Esophagus (tissue), 2 donors: ENCODE results near the gene TUBD1. TPM values are rescaled to one million over a fixed set of nuclear protein-coding genes. Genes with fewer than 3 reads are reported as not detected.
A peak's percentile ranks its signal among the peaks of the same experiment; 100 is the strongest.
"Not testable (repeated sequence)": the region's sequence is repeated elsewhere in the genome, so short reads cannot be mapped to it uniquely, and the experiment has no call there.

Experiments
- H3K27ac ChIP-seq, 2 donors: one replicate each; pipeline ENCODE4 v1.5.1; 2013; ENCODE audit warnings: low read depth in 2 of 2, mild to moderate bottlenecking in 2 of 2, inconsistent platforms in 1 of 2, low read length in 1 of 2, moderate library complexity in 1 of 2
- H3K27me3 ChIP-seq, 2 donors: one replicate each; pipeline ENCODE4 v1.6.1; 2013; ENCODE audit warnings: low read length in 2 of 2, control low read depth in 1 of 2, mild to moderate bottlenecking in 1 of 2; ENCODE audit not compliant: insufficient read depth in 2 of 2, control insufficient read depth in 1 of 2
- H3K36me3 ChIP-seq, 2 donors: one replicate each; pipeline ENCODE4 v1.6.1; 2013; ENCODE audit warnings: low read length in 1 of 2; ENCODE audit not compliant: control insufficient read depth in 2 of 2, insufficient read depth in 2 of 2
- H3K4me1 ChIP-seq, 2 donors: one replicate each; pipeline ENCODE4 v1.6.1; 2013; ENCODE audit warnings: low read length in 1 of 2; ENCODE audit not compliant: control insufficient read depth in 2 of 2, insufficient read depth in 2 of 2
- H3K4me3 ChIP-seq, 2 donors: one replicate each; pipeline ENCODE4 v1.5.1; 2013; ENCODE audit warnings: low read length in 2 of 2, mild to moderate bottlenecking in 2 of 2, low read depth in 1 of 2, moderate library complexity in 1 of 2
- H3K9me3 ChIP-seq, 2 donors: one replicate each; pipeline ENCODE4 v1.6.1; 2013; ENCODE audit warnings: mild to moderate bottlenecking in 2 of 2, low read depth in 1 of 2, low read length in 1 of 2, moderate library complexity in 1 of 2; ENCODE audit not compliant: control insufficient read depth in 2 of 2, insufficient read depth in 1 of 2
- WGBS, 2 donors: extraction: QIAGEN DNeasy Blood & Tissue Kit; methylation state at CpG; one replicate each; pipeline ENCODE4 v1.1.7; 2013; 5-methylcytosine and 5-hydroxymethylcytosine counted together
- polyA plus RNA-seq, 2 donors: library from polyadenylated mRNA; stranded (reverse); fragments of 200-250 nt; gene quantifications; one replicate each; pipeline ENCODE4 v1.2.3, GENCODE V29; 2013
- donor health status: healthy with polysubstance abuse.
- donor health status: Bipolar disorder and iron deficiency.

TUBD1 gene
- polyA plus RNA-seq, 2 donors: 7.1 to 8.4 TPM

- 37 to 40% methylated on average over 7 of the region's 7 CpGs for WGBS, 2 donors
- H3K27ac ChIP-seq: peak overlapping the region; percentile 71 to 74
- not testable (repeated sequence) for H3K4me3 ChIP-seq, H3K4me1 ChIP-seq, H3K36me3 ChIP-seq, H3K9me3 ChIP-seq, H3K27me3 ChIP-seq
Measured at GRCh38 chr17:59828819-59829216, 63.9 kb downstream of the TUBD1 start.

GRCh38 chr17:59828478-59828760, 64.3 kb downstream of the TUBD1 start:
- Histone ChIP-seq H3K9me3 (no peaks in the 10 kb centered on the region), H3K4me1 (no peaks in the 10 kb centered on the region), H3K27ac (peak overlapping the region; percentile 71 to 74), H3K4me3 (no peak overlapping the region), H3K27me3 (no peaks in the 10 kb centered on the region), H3K36me3 (no peaks in the 10 kb centered on the region)
- 53 to 57% methylated on average over 2 of the region's 2 CpGs for WGBS, 2 donors

- H3K27me3 ChIP-seq: no peaks in the 10 kb centered on the region
- peak overlapping the region; percentile 40 to 71 for H3K27ac ChIP-seq
- H3K4me1 ChIP-seq: no peaks in the 10 kb centered on the region
- H3K36me3 ChIP-seq: no peaks in the 10 kb centered on the region
- WGBS, 2 donors: 72 to 80% methylated on average over 5 of the region's 5 CpGs
- no peaks in the 10 kb centered on the region for H3K9me3 ChIP-seq
- H3K4me3 ChIP-seq: no peak overlapping the region
Measured at GRCh38 chr17:59827721-59828477, 64.8 kb downstream of the TUBD1 start.

- Histone ChIP-seq H3K9me3 (no peaks in the 10 kb centered on the region), H3K27ac (no peak overlapping the region), H3K4me3 (no peak overlapping the region), H3K4me1 (no peaks in the 10 kb centered on the region), H3K36me3 (no peaks in the 10 kb centered on the region), H3K27me3 (no peaks in the 10 kb centered on the region)
- 90 to 92% methylated on average over 4 of the region's 4 CpGs for WGBS, 2 donors
Measured at GRCh38 chr17:59826706-59827453, 65.9 kb downstream of the TUBD1 start.

GRCh38 chr17:59825533-59826322, 67.0 kb downstream of the TUBD1 start:
- Histone ChIP-seq H3K27ac (no peak overlapping the region), H3K4me1 (no peaks in the 10 kb centered on the region), H3K36me3 (no peaks in the 10 kb centered on the region), H3K27me3 (no peaks in the 10 kb centered on the region), H3K4me3 (no peak overlapping the region), H3K9me3 (no peaks in the 10 kb centered on the region)
- WGBS, 2 donors: 53 to 63% methylated on average over 5 of the region's 5 CpGs

- H3K4me1 ChIP-seq: no peaks in the 10 kb centered on the region
- no peaks in the 10 kb centered on the region for H3K9me3 ChIP-seq
- H3K27me3 ChIP-seq: no peaks in the 10 kb centered on the region
- no peak overlapping the region for H3K4me3 ChIP-seq
- H3K36me3 ChIP-seq: no peaks in the 10 kb centered on the region
- 38 to 91% methylated on average over 1 of the region's 1 CpG for WGBS, 2 donors
- no peak overlapping the region for H3K27ac ChIP-seq
Measured at GRCh38 chr17:59815965-59816364, 76.8 kb downstream of the TUBD1 start.

GRCh38 chr17:59814685-59815084, 78.1 kb downstream of the TUBD1 start:
- Histone ChIP-seq H3K27me3 (no peaks in the 10 kb centered on the region), H3K36me3 (no peaks in the 10 kb centered on the region), H3K4me3 (no peak overlapping the region), H3K9me3 (no peaks in the 10 kb centered on the region), H3K4me1 (no peaks in the 10 kb centered on the region), H3K27ac (no peak overlapping the region)
- WGBS, 2 donors: 71 to 79% methylated on average over 3 of the region's 3 CpGs

GRCh38 chr17:59814276-59814675, 78.5 kb downstream of the TUBD1 start:
- H3K27ac ChIP-seq: no peak overlapping the region
- H3K4me1 ChIP-seq: no peaks in the 10 kb centered on the region
- 97 to 100% methylated on average over 1 of the region's 1 CpG for WGBS, 2 donors
- no peaks in the 10 kb centered on the region for H3K9me3 ChIP-seq
- no peak overlapping the region for H3K4me3 ChIP-seq
- H3K36me3 ChIP-seq: no peaks in the 10 kb centered on the region
- H3K27me3 ChIP-seq: no peaks in the 10 kb centered on the region

- no peak overlapping the region for H3K4me3 ChIP-seq
- H3K27me3 ChIP-seq: no peaks in the 10 kb centered on the region
- no peaks in the 10 kb centered on the region for H3K4me1 ChIP-seq
- no peaks in the 10 kb centered on the region for H3K36me3 ChIP-seq
- H3K27ac ChIP-seq: no peak overlapping the region
- no peaks in the 10 kb centered on the region for H3K9me3 ChIP-seq
- 88% methylated on average over 3 of the region's 3 CpGs for WGBS, 2 donors
Measured at GRCh38 chr17:59812139-59812538, 80.6 kb downstream of the TUBD1 start.
